ENCODE measurements around the gene CASKIN1.

The CASKIN1 gene

DNA sequence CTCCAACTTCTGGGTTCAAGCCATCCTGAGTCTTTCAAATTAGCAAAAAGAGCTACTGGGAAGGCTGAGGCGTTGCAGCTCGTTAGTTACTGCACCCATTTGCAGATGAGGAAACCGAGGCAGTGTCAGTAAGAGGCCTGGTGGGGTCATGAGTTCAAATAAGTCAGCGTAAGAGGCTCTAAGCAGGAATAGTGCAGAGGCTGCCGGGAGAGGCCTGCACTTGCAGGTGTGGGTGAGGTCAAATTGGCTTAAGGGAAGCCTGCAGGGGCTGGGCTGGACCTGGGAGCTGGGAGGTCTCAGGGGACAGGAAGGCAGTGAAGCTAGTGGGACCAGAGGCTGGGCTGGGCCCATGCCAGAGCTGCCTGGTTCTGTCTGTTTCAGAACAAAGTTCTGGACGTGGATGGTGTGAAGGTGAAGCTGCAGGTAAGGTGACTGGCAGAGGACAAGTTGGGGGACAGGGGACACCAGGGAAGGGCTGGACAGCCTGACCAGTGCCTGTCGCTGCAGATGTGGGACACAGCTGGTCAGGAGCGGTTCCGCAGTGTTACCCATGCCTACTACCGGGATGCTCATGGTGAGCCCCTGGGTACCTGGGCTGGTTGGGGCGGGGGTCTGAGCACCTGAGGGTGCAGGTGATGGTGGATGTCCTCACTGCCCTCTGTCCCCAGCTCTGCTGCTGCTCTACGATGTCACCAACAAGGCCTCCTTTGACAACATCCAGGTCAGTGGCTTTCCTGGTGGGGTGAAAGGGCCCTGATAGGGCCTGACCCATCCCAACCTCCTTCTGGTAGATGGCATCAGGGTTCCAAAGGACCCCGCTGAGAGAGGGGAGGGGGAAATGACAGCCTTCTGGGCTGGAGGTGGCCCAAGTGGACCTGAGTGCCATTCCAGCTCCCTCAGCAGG lies 45.0 kb downstream of the CASKIN1 start:
- TF ChIP-seq, protein P1, sequence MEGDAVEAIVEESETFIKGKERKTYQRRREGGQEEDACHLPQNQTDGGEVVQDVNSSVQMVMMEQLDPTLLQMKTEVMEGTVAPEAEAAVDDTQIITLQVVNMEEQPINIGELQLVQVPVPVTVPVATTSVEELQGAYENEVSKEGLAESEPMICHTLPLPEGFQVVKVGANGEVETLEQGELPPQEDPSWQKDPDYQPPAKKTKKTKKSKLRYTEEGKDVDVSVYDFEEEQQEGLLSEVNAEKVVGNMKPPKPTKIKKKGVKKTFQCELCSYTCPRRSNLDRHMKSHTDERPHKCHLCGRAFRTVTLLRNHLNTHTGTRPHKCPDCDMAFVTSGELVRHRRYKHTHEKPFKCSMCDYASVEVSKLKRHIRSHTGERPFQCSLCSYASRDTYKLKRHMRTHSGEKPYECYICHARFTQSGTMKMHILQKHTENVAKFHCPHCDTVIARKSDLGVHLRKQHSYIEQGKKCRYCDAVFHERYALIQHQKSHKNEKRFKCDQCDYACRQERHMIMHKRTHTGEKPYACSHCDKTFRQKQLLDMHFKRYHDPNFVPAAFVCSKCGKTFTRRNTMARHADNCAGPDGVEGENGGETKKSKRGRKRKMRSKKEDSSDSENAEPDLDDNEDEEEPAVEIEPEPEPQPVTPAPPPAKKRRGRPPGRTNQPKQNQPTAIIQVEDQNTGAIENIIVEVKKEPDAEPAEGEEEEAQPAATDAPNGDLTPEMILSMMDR (IDR thresholded peaks at IDR 0.05; ENCODE audit: low read depth, low read length) = no peak
- DNase-seq (ENCODE audit: extremely low read depth, low read depth) = no peak

GRCh38 chr16:2150418-2151187 lies 45.8 kb downstream of the CASKIN1 start:
- DNase-seq (ENCODE audit: extremely low read depth, low read depth) = no peak
- TF ChIP-seq, protein P1 (IDR thresholded peaks at IDR 0.05; ENCODE audit: low read depth, low read length) = no peak; the same call in none of the 2 replicates

DNA sequence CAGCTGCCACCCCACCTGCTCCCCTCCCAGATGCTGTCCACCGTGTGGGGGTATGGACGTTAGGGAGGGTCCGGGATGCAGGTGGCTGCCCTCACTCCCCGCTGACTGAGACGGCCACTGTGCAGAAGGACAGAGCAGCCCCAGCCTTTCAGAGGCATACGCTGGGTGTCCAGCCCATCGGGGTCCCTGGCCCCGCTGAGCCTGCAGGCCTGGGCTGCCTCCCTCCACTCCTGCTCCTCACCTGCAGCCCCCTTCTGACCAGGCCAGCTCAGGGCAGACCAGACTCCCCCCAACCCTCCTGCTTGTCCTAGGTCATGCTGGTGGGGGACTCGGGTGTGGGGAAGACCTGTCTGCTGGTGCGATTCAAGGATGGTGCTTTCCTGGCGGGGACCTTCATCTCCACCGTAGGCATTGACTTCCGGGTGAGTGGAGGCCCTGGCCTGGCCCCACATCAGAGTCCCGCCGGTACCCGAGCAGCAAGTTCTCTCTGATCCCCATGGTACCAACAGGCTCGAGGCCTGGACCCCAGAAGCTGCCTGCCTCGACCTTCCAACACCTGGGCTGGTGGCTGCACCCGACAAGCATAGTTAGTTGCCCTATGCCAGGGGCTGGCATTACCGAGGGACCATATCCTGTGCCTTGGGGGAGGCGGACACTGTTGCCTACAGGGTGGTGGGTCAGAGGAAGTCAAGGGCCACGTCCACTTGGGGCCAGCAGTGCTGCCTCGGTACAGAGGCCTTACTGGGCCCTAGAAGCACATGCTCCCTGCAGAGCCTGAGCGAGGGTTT lies 46.6 kb downstream of the CASKIN1 start:
- TF ChIP-seq, protein P1 (IDR thresholded peaks at IDR 0.05; ENCODE audit: low read depth, low read length) = no peak
- DNase-seq (ENCODE audit: extremely low read depth, low read depth) = no peak

- DNase-seq (ENCODE audit: extremely low read depth, low read depth) = no peak
- TF ChIP-seq, protein P1 (IDR thresholded peaks at IDR 0.05; ENCODE audit: low read depth, low read length) = no peak
Observed at GRCh38 chr16:2148714-2149629, 47.4 kb downstream of the CASKIN1 start.

DNA sequence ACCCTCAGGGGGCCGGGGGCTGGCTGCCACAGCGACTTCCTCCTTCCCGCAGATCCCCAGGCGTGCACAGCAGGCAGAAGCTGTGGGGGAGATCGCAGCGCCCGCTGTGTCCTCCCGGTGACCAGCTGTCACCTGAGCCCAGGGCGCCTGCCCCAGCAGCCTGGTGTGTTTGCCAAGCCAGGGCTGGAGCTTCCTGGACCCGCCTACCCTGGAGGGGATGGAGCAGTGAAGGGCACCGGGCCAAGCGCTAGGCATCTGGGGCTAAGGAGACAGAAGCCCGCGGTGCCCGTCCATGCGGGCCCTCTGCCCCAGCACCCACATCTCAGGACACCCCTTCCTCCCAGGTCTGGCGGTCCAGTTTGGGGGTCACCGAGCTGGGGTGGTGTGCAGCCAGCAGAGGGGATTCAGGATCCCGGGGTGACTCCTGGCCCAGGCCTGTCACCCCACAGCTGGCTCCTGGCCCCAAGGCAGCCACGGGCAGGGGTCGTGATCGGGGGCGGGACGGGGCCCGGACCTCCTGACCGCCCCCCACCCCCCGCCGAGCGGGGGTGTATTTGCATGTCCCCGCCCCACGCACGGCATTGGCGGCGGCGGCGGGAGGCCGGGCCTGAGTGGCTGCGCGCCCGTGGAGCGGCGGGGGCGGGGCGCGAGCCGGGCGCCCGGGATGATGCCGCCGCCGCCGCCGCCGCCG lies 48.3 kb downstream of the CASKIN1 start, which contains the start of gene RAB26:
Gene RAB26, plus strand, starts transcription at position 645 of the 691 bp plus-strand sequence. CDS start 159 bp downstream, outside the sequence.
- DNase-seq (ENCODE audit: extremely low read depth, low read depth) = no peak
- TF ChIP-seq, protein P1 (IDR thresholded peaks at IDR 0.05; ENCODE audit: low read depth, low read length) = no peak

GRCh38 chr16:2147378-2147777 lies 49.0 kb downstream of the CASKIN1 start:
- TF ChIP-seq, protein P1 (IDR thresholded peaks at IDR 0.05; ENCODE audit: low read depth, low read length) = no peak
- no peak for DNase-seq (ENCODE audit: extremely low read depth, low read depth)
